GM10847 (cell line): ENCODE data around the gene ITPKC.

Experiments
- POLR2A ChIP-seq: IDR thresholded peaks from 2 replicates; pipeline ENCODE4 v1.6.1; 2011; ENCODE audit not compliant: insufficient read length; ENCODE audit errors: extremely low read depth

The ITPKC gene

DNA sequence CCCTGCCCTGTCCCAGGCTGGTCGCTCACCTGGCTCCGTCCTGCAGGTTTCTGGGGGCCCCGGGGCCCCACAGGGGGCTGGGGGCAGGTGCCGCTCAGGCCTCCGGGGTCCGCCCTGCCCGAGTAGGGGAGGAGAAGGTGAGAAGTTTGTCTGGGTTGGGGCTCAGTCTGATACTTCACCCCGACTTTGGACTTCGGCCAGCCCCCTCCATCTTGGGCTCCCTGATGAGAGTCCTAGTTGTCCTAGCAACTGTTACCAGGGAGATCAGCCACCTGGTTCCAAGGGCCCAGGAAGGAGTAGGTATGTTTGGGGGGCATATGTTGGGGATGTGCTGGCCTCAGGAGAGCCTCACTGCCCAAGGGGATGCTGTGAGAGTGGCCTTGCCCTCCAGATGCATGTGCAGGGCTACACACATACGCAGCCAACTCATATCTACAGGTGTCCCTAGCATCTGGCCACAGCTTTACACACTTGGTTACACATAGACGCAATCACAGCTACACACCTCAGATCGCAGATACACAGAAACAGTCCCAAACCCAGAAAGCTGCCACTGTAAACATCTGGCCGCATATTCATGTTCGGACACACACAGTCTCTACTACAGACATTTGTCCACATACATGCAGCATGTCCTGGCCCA, 29.9 kb upstream of the ITPKC start:
- TF ChIP-seq POLR2A, result no peak

- no peak for TF ChIP-seq POLR2A
Measured at GRCh38 chr19:40687525-40688016, 29.3 kb upstream of the ITPKC start.

GRCh38 chr19:40688309-40688708, 28.6 kb upstream of the ITPKC start:
- TF ChIP-seq POLR2A, result no peak

DNA sequence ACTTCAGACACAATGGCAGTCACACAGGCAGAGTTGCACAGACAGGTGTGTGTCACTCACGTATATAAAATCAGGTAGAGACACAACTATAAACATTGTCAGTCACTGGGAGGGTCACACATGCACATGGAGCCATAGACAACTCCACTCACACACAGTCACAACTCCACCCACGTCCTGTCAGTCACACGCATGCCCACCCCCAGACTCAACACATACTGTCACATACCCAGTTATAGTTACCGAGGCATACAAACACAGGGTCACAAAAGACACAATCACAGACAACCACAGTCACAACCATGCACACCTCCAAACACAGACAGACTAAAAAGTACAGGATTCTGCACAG, 27.9 kb upstream of the ITPKC start:
- TF ChIP-seq POLR2A, result no peak

- no peak for TF ChIP-seq POLR2A
Measured at GRCh38 chr19:40689339-40690049, 27.4 kb upstream of the ITPKC start.

- TF ChIP-seq POLR2A, result no peak
Measured at GRCh38 chr19:40690050-40690692, 26.7 kb upstream of the ITPKC start, which contains the start of gene NUMBL. Gene NUMBL, minus strand, starts transcription at chr19:40690651. Its CDS starts 168 bp downstream, at chr19:40690483.

- peak; percentile 13 for TF ChIP-seq POLR2A
Measured at GRCh38 chr19:40690693-40691420, 26.1 kb upstream of the ITPKC start.

DNA sequence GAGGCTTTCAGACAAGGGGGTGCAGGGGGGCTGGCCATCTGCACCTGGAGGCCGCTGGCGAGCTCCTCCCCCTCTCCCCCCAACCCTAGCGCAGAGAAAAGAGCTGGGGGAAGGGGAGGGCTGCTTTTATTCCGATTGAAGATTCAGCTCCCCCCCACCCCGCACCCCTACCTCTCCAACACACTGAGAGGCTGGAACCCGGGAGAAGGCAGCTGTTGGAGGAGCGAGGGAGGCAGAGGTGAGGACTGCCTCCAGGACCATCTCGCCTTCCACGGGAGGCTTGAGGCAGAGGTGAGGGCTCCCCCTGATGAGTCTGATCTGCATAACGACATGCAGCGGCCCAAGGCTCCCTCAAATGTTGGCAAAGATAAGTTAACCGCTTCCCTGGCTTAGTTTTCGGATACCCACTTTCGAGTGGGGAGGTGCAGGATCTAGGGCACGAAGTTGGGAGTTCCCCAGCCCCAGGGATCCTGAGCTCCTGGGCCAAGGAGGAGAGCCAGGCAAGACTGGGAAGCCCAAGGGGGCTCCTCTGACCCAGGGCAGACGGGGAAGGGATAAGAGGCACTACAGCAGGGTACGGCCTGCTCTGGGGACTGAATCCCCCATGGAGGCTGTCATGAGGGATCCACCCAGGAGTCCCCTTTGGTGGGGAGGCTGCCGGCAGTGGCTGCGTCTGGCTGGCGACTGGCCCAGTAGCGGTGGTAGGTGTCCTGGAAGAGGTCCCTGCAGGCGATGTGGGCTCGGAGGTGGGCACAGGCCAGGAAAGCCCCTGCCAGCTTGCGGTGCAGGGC, 25.3 kb upstream of the ITPKC start:
- no peak for TF ChIP-seq POLR2A

GRCh38 chr19:40692212-40692551, 24.7 kb upstream of the ITPKC start:
- TF ChIP-seq POLR2A, result no peak

GRCh38 chr19:40693150-40693788, 23.6 kb upstream of the ITPKC start:
- no peak for TF ChIP-seq POLR2A

GRCh38 chr19:40693896-40694295, 23.0 kb upstream of the ITPKC start:
- no peak for TF ChIP-seq POLR2A

- no peak for TF ChIP-seq POLR2A
Measured at GRCh38 chr19:40695881-40696280, 21.0 kb upstream of the ITPKC start.

- no peak for TF ChIP-seq POLR2A
Measured at GRCh38 chr19:40697007-40697406, 19.9 kb upstream of the ITPKC start.

GRCh38 chr19:40700083-40700482, 16.8 kb upstream of the ITPKC start:
- no peak for TF ChIP-seq POLR2A
